HFF-Myc (cell line): ENCODE measurements around the gene C1R.

Source experiments
- DNase-seq: peaks from one replicate; pipeline ENCODE4 v3.0.0-alpha.2; 2011; ENCODE audit warnings: low read depth; ENCODE audit errors: extremely low read depth
- H3K4me3 ChIP-seq: replicated peaks from 2 replicates; pipeline ENCODE4 v1.5.1; 2011; ENCODE audit warnings: low read depth, mild to moderate bottlenecking, control low read depth, low read length
- TF ChIP-seq, protein P1 (sequence below): IDR thresholded peaks from 2 replicates; pipeline ENCODE4 v1.5.1; 2012; ENCODE audit warnings: mild to moderate bottlenecking, low read depth, low read length, control low read depth; ENCODE audit errors: missing control alignments

C1R gene

DNA sequence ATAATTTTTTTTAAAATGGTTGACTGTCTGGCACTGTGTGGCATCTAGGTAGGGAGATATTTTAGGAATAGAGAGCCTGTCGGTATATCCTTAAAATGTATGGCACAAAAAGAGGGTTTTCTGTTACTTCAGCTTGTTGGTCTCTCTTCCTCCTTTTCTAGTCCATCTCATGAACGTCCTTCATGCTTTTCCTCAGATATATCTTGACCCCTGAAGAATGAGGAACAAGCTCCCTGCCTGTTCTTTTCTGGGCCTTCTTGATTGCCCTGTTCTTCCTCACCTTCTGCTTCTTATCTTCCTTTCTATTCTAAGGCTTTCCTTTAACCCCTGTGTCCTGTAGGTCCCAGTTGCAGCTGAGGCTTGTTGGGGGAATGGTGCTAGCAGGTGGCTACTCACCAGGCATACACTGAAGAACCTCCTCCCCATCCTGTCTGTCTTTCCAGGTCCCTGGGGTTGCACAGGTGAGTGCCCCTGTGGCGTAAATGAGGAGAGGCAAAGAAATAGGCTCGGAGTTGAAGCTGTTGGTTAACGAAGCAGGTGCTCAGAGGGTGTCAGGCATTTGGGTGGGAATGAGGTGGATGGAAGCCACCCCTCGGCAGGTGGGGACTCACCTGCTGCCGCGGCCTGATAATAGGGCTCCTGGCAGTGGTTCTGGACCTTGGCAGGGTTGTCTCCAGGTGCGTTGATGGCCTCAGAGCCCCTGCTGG lies 7.2 kb upstream of the C1R start:
- H3K4me3 ChIP-seq = no peak overlapping the region
- TF ChIP-seq, protein P1, sequence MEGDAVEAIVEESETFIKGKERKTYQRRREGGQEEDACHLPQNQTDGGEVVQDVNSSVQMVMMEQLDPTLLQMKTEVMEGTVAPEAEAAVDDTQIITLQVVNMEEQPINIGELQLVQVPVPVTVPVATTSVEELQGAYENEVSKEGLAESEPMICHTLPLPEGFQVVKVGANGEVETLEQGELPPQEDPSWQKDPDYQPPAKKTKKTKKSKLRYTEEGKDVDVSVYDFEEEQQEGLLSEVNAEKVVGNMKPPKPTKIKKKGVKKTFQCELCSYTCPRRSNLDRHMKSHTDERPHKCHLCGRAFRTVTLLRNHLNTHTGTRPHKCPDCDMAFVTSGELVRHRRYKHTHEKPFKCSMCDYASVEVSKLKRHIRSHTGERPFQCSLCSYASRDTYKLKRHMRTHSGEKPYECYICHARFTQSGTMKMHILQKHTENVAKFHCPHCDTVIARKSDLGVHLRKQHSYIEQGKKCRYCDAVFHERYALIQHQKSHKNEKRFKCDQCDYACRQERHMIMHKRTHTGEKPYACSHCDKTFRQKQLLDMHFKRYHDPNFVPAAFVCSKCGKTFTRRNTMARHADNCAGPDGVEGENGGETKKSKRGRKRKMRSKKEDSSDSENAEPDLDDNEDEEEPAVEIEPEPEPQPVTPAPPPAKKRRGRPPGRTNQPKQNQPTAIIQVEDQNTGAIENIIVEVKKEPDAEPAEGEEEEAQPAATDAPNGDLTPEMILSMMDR = no peak
- DNase-seq = no peak

DNA sequence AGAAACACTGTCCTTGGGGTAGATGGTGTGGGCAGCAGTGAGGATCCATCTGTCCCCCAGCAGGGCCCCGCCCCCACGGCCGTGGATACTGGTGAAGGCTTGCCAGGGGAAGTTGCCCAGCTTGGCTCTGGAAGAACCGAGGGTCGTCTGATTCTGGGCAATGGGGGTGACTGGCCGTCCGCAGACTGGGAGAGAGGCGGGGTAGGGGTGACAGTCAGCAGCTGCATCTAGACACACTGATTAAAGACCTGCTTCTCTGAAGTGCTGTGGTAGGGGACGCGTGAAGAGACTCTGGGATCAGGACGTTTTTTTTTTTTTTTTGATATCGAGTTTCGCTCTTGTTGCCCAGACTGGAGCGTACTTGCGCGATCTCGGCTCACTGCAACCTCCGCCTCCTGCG lies 4.7 kb upstream of the C1R start:
- DNase-seq = no peak
- no peak overlapping the region for H3K4me3 ChIP-seq
- TF ChIP-seq, protein P1 = no peak

DNA sequence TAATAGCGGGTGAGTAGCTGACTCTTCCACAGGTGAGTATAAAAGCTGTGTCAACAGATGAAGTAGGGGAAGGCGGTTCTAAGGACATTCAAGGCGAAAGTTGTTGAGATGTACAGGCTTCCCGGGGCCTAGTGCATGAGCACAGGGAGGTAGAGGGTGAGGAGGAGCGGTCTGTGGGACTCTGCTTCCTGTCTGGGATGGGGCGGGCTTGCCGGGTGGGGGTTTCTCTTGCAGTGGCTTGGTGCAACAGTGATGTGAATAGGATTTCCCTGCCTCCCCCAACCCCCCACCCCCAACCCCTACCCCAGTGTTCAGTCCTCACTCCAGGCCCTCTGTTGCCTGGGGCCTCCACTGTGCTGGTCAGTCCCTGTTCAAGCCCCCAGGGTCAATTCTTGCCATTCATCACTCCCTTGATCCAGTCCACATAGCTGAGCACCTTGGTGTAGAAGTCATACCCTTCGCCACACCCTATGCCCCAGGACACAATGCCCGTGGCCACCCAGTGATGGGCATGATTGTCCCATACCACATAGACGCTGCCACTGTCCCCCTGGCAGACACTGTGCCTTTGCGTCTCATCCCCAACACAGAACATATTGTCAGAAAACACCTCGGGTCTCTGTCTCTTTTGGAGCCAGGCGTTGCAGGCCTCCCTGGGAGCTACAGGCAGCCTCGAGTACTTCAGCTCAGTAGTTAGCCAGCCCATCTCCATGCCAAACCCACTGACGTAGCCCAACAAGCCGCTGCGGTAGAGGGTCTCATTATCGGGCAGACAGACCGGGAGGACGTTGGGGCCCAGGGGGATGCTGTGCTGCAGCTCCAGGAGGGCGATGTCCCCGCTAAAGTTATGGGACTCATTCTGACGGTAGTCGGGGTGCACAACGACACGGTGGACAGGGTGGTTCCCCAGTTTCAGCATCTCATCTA lies 4.0 kb upstream of the C1R start:
- H3K4me3 ChIP-seq = no peak overlapping the region
- no peak for DNase-seq
- TF ChIP-seq, protein P1 = no peak

DNA sequence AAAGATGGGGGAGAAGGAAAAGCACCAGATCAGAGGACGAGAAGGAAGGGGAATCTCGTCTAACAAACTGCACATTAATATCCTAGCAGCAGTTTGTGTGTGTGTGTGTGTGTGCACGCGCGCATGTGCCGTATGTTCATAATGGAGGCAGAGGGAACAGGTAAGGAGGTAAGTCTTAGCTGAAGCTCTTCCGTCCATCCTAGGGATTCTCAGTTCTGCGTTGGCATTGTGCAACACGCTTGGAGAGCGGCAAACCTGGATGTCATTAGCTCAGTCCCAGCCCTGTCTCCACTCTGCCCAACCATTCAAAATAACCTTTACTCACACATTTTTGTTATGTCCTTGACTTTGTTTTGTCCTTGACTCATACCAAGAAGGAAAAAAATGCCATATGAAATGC lies 1.6 kb upstream of the C1R start:
- TF ChIP-seq, protein P1 = no peak
- no peak for DNase-seq
- H3K4me3 ChIP-seq = no peak overlapping the region

DNA sequence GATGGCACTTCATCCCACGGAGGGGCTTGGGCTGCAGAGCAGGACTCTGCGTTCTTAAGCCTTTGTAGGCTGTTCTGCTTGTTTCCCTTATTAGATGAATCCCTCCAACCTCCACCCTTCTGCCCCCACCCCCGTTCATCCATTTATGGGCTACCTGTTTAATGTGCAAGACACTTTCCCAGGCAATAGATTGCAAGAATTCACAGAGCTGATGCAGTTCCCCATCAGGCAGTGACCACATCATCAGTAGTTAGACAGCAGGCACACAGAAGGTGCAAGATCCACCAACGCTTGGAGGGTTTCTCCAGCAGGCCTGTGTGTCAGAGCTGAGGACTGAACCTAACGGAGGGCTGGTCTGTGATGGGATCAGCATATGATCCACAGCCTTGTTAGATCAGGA lies 1.2 kb upstream of the C1R start:
- no peak overlapping the region for H3K4me3 ChIP-seq
- no peak for DNase-seq
- TF ChIP-seq, protein P1 = no peak

DNA sequence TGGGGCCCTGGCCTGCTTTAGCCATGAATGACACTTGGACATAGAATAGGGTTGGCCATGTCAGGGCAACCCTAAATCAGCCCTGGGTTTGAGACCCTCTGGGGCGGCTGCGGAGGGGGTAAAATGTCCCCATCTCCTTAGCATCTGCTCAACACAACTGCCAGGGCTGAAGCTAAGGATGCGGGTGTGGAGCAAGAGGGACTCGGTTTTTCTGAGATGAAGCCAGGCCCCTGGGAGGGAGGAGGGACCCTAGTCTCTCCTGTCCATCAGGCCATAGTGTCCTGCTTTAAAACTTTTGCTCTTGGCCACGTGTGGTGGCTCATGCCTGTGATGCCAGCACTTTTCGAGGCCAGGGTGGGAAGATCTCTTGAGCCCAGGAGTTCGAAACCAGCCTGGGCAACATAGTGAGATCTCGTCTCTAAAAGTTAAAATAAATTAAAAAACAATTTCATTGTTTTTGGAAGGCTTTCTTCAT lies 778 bp upstream of the C1R start:
- H3K4me3 ChIP-seq = no peak overlapping the region
- no peak for DNase-seq
- TF ChIP-seq, protein P1 = no peak
